GM21825 (cell line): ENCODE data around the gene KCNQ1.

Source experiments
- ATAC-seq: cut with Tn5 transposase; IDR thresholded peaks from one replicate; pipeline ENCODE4 v1.9.1; 2021; ENCODE audit warnings: mild to moderate bottlenecking, moderate library complexity; ENCODE audit not compliant: unreplicated experiment

The KCNQ1 gene

GRCh38 chr11:2519862-2520735, 75.3 kb downstream of the KCNQ1 start:
- no peak for ATAC-seq

GRCh38 chr11:2520736-2521035, 75.9 kb downstream of the KCNQ1 start:
- ATAC-seq = no peak

- no peak for ATAC-seq
Observed at GRCh38 chr11:2521081-2521732, 76.4 kb downstream of the KCNQ1 start.

DNA sequence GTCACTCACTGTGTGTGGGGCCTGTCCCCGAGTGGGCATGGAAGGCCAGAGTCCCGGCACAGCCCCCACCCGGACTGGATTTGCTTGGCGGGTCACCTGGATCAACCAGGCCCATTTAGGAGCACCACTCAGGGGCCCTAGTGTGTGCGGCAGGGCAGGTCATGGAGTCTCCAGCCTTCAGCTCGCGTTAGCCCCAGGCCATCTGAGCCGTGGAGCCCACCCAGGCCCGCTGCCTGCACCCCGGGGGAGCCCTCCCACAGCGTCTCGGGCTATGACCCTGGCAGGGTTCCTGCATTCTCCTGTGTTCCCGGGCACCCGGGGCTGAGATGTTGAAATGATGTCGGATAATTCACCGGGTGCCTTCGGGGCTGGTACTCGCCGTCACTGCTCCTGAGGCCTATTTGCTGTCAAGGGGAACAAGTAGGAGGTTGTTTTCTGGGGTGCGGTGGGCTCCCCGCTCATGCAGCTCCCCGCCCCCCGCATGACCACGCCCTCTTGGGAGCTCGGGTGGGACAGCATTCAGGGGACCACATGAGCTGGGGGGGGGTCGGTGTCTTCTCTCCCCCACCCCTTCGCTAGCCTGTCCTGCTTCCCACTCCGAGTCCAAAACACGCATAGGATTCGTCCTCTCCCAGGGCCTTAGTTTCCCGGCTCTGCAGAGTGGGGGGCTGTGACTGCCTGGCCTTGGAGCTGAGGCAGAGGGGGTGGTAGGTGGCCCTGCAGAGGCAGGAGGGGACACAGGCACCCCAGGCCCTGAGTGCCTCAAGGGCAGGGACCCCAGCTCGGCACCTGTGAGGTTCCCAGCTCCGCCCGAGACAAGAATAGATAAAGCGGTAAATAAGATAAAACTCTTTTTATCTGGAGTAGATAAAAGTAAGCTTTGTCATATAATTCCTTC, 77.2 kb downstream of the KCNQ1 start:
- ATAC-seq = no peak

DNA sequence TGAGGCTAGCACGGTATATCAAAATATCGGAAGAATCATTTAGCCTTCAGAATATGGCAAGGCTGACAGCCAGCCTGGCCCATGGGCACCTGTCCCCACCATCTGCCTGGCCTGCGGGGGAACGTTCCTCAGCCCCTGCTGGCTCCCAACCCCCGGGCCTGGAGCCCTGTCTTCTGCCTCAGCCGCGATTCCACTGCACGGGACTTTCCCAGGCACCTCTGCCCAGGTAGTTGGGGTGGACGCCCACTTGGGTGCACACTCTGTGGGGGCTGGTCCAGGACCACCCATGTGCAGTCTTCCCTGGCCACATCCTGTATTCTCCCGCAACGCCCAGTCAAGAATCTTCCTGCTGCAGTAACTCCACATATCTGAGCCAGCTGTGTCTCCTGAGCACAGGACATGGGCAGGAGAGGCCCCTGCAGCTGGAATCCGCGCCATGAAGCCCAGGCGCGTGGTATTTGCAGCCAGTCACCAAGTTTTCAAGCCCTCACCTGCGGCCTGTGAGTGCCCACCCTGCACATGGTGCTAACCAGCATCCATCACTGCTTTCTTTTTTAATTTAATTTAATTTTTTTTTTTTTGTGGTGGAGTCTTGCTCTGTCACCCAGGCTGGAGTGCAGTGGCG, 77.9 kb downstream of the KCNQ1 start:
- no peak for ATAC-seq

DNA sequence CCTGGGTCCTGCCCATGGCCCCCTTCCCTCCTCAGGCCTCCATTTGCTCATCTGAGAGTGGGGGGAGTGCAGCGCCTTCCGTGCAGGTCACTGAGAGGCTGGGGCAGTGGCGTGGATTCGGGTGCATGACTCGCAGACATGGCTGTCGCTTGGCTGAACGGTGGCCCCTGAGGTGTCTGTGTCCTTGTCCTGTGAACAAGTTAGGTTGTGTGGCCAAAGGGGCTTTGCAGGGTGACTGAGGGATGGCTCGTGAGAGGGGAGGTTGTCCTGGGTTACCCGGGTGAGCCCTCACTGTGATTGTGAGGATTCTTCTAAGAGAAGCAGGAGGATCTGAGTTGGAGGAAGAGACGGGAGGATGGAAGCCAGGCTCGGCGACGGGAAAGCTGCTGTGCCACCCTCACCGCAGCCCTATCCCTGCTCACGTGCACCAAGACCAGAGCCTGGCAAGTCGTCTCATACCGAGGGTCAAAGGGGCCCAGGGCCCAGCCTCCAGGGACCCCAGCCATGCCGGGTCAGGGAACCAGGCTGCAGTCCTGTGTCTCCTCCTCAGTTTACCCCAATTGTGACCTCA, 79.1 kb downstream of the KCNQ1 start:
- ATAC-seq = no peak

- ATAC-seq = no peak
Observed at GRCh38 chr11:2524446-2525165, 79.8 kb downstream of the KCNQ1 start.

GRCh38 chr11:2525166-2525861, 80.5 kb downstream of the KCNQ1 start:
- ATAC-seq = no peak

- ATAC-seq = no peak
Observed at GRCh38 chr11:2525941-2526807, 81.4 kb downstream of the KCNQ1 start.

GRCh38 chr11:2526808-2527381, 82.1 kb downstream of the KCNQ1 start:
- peak; percentile 69 for ATAC-seq

DNA sequence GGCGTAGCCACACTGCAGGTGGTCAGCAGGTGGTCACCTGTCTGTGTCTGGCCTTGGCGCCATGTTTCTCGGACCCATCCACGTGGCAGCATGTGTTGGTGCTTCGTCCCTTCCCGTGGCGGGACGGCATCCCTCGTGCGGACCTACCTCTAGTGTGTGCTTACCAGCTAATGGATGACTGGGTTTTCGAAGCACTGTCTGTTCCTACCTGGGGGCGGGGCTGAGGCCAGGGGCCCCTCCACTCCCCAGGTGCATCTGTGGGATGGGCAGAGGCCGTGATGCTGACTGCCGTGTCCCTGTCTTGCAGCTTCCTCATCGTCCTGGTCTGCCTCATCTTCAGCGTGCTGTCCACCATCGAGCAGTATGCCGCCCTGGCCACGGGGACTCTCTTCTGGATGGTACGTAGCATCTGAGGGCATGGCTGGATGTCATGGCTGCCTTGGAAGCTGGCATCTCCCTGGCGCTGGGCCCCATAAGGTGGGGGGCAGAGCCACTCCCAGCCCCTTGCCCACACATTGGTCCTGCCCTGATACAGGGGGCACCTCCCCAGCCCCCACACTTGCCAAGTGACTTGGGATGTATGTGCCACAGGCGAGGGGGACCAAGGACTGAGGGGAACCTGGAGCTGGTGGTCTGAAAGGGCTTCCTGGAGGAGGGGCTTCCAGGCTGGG, 82.9 kb downstream of the KCNQ1 start:
- no peak for ATAC-seq

DNA sequence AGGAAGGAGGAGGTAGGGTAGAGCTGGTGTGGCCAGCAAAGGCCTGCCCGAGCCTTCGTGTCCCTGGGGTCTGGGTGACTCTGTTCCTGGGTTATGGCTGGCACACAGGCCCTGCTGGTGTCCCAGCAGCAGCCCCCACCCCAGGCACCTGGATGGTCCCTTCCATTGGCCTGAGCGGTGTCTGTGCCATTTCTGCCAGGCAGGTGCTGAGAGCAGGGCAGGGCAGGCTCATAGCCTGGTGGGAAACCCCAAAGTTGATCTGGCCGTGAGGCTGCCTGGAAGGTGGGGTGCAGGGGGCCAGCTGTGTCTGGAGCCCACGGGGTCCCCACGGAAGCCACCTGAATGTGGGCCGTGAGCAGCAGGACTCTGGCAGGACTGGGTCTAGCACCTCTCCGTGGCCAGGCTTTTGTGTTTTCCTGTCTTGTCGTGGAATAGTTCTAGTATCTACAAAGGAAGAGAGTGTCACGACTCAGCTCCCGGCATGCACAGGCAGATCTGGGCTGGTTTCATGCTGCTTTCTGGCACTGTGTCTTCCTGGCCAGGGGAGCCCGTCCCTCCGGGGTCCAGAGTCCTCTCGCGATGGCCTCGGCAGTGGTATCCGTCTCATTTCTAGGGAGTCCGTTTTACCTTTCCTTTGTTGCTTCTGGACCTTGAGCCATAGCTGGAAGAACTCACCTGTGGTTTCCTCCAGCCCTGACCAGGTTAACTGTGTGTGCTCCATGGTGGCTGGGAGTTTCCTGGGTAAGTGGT, 83.7 kb downstream of the KCNQ1 start:
- ATAC-seq = no peak

DNA sequence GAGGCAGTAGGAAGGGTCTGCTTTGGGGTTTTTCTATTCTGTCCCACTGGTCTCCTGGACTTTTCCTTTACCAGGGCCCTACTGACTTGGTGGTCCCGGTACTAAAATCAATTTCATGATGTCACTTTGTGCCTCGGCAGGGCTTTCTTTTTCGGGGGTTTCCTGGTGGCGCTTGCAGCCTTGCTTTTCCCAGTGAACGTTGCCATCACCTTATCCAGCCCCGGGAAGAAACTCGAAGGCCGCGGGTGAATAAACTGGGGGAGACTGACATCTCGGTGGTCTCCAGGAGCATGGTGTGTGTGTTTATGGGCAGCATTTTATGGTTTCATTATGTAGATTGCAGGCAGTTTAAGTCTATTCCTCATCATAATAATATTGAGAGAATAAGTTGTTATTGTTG, 84.4 kb downstream of the KCNQ1 start:
- no peak for ATAC-seq

- ATAC-seq = no peak
Observed at GRCh38 chr11:2529636-2530035, 84.8 kb downstream of the KCNQ1 start.

GRCh38 chr11:2530131-2530854, 85.5 kb downstream of the KCNQ1 start:
- no peak for ATAC-seq

- ATAC-seq = no peak
Observed at GRCh38 chr11:2530855-2531200, 86.0 kb downstream of the KCNQ1 start.
